ENCODE measurements around the gene PIMREG. TPM values are rescaled to one million over a fixed set of nuclear protein-coding genes. Genes with fewer than 3 reads are reported as not detected.

Gene PIMREG
- total RNA-seq, 1 experiment from 2014 or later, result 52.2 TPM

GRCh38 chr17:6450926-6451832, 6.9 kb downstream of the PIMREG start:
- no peaks in the 10 kb centered on the region for H4K20me1 ChIP-seq (ENCODE audit: insufficient read depth)
- CTCF ChIA-PET, result no interaction called here

GRCh38 chr17:6452471-6453266, 8.4 kb downstream of the PIMREG start:
- no peak overlapping the region for H2AFZ ChIP-seq
- ChIA-PET CTCF (no interaction called here), POLR2A (ENCODE audit: unreplicated experiment) (no interaction called here)
- intact Hi-C loops (cut with micrococcal nuclease; ENCODE audit: unreplicated experiment), result no loop called here
- peaks cover 19% of the 10 kb centered on the region for H3F3A ChIP-seq (ENCODE audit: insufficient read depth, low read depth)
- H3K9me2 ChIP-seq (ENCODE audit: insufficient read depth), result no peaks in the 10 kb centered on the region
- H3K27me3 ChIP-seq (ENCODE audit: insufficient read depth, low read depth), result no peaks in the 10 kb centered on the region
- no peaks in the 10 kb centered on the region for H3K79me2 ChIP-seq (ENCODE audit: low read depth)
- TF ChIP-seq CTCF (conservative IDR thresholded peaks at IDR 0.05) (no peak), EZH2 (IDR thresholded peaks at IDR 0.05; ENCODE audit: low read depth) (no peak)
- no peak for DNase-seq
- TSS peak; percentile 37 for BruUV-seq (replicated peaks)
- H3K4me1 ChIP-seq (replicated peaks; ENCODE audit: insufficient read depth), result peaks cover 10% of the 10 kb centered on the region
- no peak overlapping the region for H3K4me2 ChIP-seq
- H3K36me3 ChIP-seq (ENCODE audit: low read depth), result no peaks in the 10 kb centered on the region
- no peak overlapping the region for H3K4me3 ChIP-seq
- H4K20me1 ChIP-seq (ENCODE audit: insufficient read depth), result no peaks in the 10 kb centered on the region
- no peaks in the 10 kb centered on the region for H3K9me3 ChIP-seq (ENCODE audit: insufficient read depth, low read depth)
- H3K27ac ChIP-seq, result no peak overlapping the region

More at GRCh38 chr17:6450926-6451832, 6.9 kb downstream of the PIMREG start:
- no peak for TF ChIP-seq CTCF (conservative IDR thresholded peaks at IDR 0.05)
- TF ChIP-seq EZH2 (IDR thresholded peaks at IDR 0.05; ENCODE audit: low read depth), result no peak
- H3K36me3 ChIP-seq (ENCODE audit: low read depth), result no peaks in the 10 kb centered on the region
- no peak overlapping the region for H3K4me3 ChIP-seq
- no peak overlapping the region for H3K27ac ChIP-seq
- intact Hi-C loops (cut with micrococcal nuclease; ENCODE audit: unreplicated experiment), result no loop called here
- no peaks in the 10 kb centered on the region for H3K9me3 ChIP-seq (ENCODE audit: insufficient read depth, low read depth)
- H3K79me2 ChIP-seq (ENCODE audit: low read depth), result no peaks in the 10 kb centered on the region
- H3K27me3 ChIP-seq (ENCODE audit: insufficient read depth, low read depth), result no peaks in the 10 kb centered on the region
- no peak overlapping the region for H2AFZ ChIP-seq
- no TSS peak for BruUV-seq (replicated peaks)
- DNase-seq, result no peak
- no peaks in the 10 kb centered on the region for H3K4me1 ChIP-seq (replicated peaks; ENCODE audit: insufficient read depth)
- peaks cover 6% of the 10 kb centered on the region; the same call in 1 of the 2 replicates for H3F3A ChIP-seq (ENCODE audit: insufficient read depth, low read depth)
- no peaks in the 10 kb centered on the region for H3K9me2 ChIP-seq (ENCODE audit: insufficient read depth)
- no peak overlapping the region for H3K4me2 ChIP-seq
- POLR2A ChIA-PET (ENCODE audit: unreplicated experiment), result no interaction called here

- no peaks in the 10 kb centered on the region for H3K79me2 ChIP-seq (ENCODE audit: low read depth)
- no peaks in the 10 kb centered on the region for H3K9me3 ChIP-seq (ENCODE audit: insufficient read depth, low read depth)
- H3K36me3 ChIP-seq (ENCODE audit: low read depth), result no peaks in the 10 kb centered on the region
- no peak overlapping the region for H2AFZ ChIP-seq
- H3K27ac ChIP-seq, result no peak overlapping the region
- H3K4me1 ChIP-seq (replicated peaks; ENCODE audit: insufficient read depth), result peaks cover 12% of the 10 kb centered on the region
- H3K27me3 ChIP-seq (ENCODE audit: insufficient read depth, low read depth), result no peaks in the 10 kb centered on the region
- POLR2A ChIA-PET (ENCODE audit: unreplicated experiment), result no interaction called here
- DNase-seq, result no peak
- BruUV-seq (replicated peaks), result no TSS peak
- no peak overlapping the region for H3K4me2 ChIP-seq
- intact Hi-C loops (cut with micrococcal nuclease; ENCODE audit: unreplicated experiment), result no loop called here
- CTCF ChIA-PET, result no interaction called here
- H3K4me3 ChIP-seq, result no peak overlapping the region
- TF ChIP-seq EZH2 (IDR thresholded peaks at IDR 0.05; ENCODE audit: low read depth), result no peak
- TF ChIP-seq CTCF (conservative IDR thresholded peaks at IDR 0.05), result no peak
- H3K9me2 ChIP-seq (ENCODE audit: insufficient read depth), result no peaks in the 10 kb centered on the region
- no peaks in the 10 kb centered on the region for H4K20me1 ChIP-seq (ENCODE audit: insufficient read depth)
- H3F3A ChIP-seq (ENCODE audit: insufficient read depth, low read depth), result peaks cover 19% of the 10 kb centered on the region
Measured at GRCh38 chr17:6453279-6454024, 9.2 kb downstream of the PIMREG start.
